Type B pancreatic cell (in vitro differentiated cells): ENCODE data around the gene TRPV3. TPM values are rescaled to one million over a fixed set of nuclear protein-coding genes. Genes with fewer than 3 reads are reported as not detected.

Source experiments
- DNase-seq: peaks from one replicate; pipeline ENCODE4 v3.0.0; 2021; ENCODE audit warnings: mixed read lengths; ENCODE audit not compliant: unreplicated experiment; ENCODE audit errors: extremely low spot score
- H3K27ac Mint-ChIP-seq: 2 replicates; pipeline ENCODE4 v1.8.0; 2021; ENCODE audit warnings: mild to moderate bottlenecking, mixed read lengths
- H3K27me3 Mint-ChIP-seq: 2 replicates; pipeline ENCODE4 v1.8.0; 2021; ENCODE audit warnings: mixed read lengths
- H3K36me3 Mint-ChIP-seq: 2 replicates; pipeline ENCODE4 v1.8.0; 2021; ENCODE audit warnings: mixed read lengths
- H3K4me1 Mint-ChIP-seq: one replicate; pipeline ENCODE4 v1.8.0; 2021; ENCODE audit warnings: mixed read lengths; ENCODE audit not compliant: unreplicated experiment
- H3K4me3 Mint-ChIP-seq: 2 replicates; pipeline ENCODE4 v1.8.0; 2021; ENCODE audit warnings: mild to moderate bottlenecking, mixed read lengths
- H3K9me3 Mint-ChIP-seq: 2 replicates; pipeline ENCODE4 v1.8.0; 2021; ENCODE audit warnings: mixed read lengths
- long read RNA-seq: library from polyadenylated mRNA; unstranded; transcript quantifications from one replicate; pipeline ENCODE4 v2.0.0, GENCODE V29; 2020
- total RNA-seq: library from RNA; stranded (reverse); gene quantifications from 2 replicates; pipeline ENCODE4 v1.2.1, GENCODE V29; 2021; ENCODE audit warnings: low replicate concordance
- TF ChIP-seq, protein P1 (sequence below): fragments of 200-600 bp; sonication (generic); conservative IDR thresholded peaks from 2 replicates; pipeline ENCODE4 v1.5.0; 2021; ENCODE audit warnings: antibody characterized with exemption, mild to moderate bottlenecking

TRPV3 gene
- total RNA-seq, result 2.3 and 3.4 TPM in 2 replicates
- long read RNA-seq, partial matches to known transcripts, result 0 of 1 reads
- long read RNA-seq, other reads (novel, unspliced or antisense), result 1 of 1 reads

GRCh38 chr17:3557768-3558583, at the start of gene TRPV3:
TSS of gene TRPV3 (minus strand) at chr17:3557812. CDS start at chr17:3554850, 2,962 bp downstream.
- H3K27ac Mint-ChIP-seq, result peak within 1 kb of the TSS; percentile 91

DNA sequence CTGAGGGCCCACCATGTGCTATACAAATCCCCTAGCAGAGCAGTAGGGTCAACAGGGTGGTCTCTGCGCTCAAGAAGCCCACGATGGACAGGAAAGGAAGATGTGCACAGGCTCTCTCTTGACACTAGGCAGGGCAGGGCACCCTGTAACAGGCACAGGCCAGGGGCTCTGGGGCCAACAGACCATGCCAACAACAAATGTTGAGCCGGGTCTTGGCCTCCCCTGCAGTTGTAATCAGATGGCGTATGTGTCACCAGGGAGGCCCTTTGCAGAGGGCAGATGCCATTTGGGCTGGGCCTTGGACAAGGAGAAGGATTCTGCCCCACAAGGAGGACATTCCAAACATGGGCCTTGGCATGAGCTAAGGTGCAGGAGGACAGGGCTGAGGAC, 46.3 kb upstream of the TRPV3 start:
- Mint-ChIP-seq H3K4me3 (no peak overlapping the region), H3K27me3 (no peaks in the 10 kb centered on the region), H3K9me3 (no peaks in the 10 kb centered on the region), H3K4me1 (no peaks in the 10 kb centered on the region), H3K36me3 (peaks cover 14% of the 10 kb centered on the region), H3K27ac (no peak overlapping the region)
- DNase-seq, result no peak
- TF ChIP-seq, protein P1, sequence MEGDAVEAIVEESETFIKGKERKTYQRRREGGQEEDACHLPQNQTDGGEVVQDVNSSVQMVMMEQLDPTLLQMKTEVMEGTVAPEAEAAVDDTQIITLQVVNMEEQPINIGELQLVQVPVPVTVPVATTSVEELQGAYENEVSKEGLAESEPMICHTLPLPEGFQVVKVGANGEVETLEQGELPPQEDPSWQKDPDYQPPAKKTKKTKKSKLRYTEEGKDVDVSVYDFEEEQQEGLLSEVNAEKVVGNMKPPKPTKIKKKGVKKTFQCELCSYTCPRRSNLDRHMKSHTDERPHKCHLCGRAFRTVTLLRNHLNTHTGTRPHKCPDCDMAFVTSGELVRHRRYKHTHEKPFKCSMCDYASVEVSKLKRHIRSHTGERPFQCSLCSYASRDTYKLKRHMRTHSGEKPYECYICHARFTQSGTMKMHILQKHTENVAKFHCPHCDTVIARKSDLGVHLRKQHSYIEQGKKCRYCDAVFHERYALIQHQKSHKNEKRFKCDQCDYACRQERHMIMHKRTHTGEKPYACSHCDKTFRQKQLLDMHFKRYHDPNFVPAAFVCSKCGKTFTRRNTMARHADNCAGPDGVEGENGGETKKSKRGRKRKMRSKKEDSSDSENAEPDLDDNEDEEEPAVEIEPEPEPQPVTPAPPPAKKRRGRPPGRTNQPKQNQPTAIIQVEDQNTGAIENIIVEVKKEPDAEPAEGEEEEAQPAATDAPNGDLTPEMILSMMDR, result no peak

More at GRCh38 chr17:3557768-3558583, at the start of gene TRPV3:
- Mint-ChIP-seq H3K4me1 (peaks cover 4% of the 10 kb centered on the region), H3K27me3 (no peaks in the 10 kb centered on the region), H3K4me3 (peak within 1 kb of the TSS; percentile 36), H3K9me3 (no peaks in the 10 kb centered on the region), H3K36me3 (no peaks in the 10 kb centered on the region)
- no peak for DNase-seq
- TF ChIP-seq, protein P1, result no peak

GRCh38 chr17:3603119-3603869, 45.7 kb upstream of the TRPV3 start:
- Mint-ChIP-seq H3K36me3 (peaks cover 12% of the 10 kb centered on the region), H3K4me1 (no peaks in the 10 kb centered on the region), H3K27me3 (no peaks in the 10 kb centered on the region)

DNA sequence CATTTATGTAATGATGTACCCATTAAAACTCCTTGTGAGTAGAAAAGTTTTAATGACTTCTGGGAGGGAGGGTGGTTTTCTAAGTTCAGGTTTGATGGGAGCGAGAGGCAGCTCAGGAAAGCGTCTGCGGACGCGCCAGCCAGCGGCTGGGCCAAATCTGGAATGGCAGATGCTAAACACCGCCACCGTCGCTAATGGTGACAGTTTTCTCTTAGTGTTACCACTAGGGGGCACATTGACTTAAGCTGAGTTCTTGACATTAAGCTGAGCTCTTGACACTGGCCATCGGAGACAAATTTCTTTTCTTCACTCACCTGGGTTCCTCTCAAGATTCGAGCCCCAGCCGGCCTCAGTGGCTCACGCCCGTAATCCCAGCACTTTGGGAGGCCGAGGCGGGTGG, 44.9 kb upstream of the TRPV3 start:
- Mint-ChIP-seq H3K27me3 (no peaks in the 10 kb centered on the region), H3K4me3 (no peak overlapping the region), H3K36me3 (peaks cover 10% of the 10 kb centered on the region), H3K27ac (no peak overlapping the region), H3K9me3 (no peaks in the 10 kb centered on the region), H3K4me1 (no peaks in the 10 kb centered on the region)
- TF ChIP-seq, protein P1, result peak; percentile 70
- no peak for DNase-seq

More at GRCh38 chr17:3603119-3603869, 45.7 kb upstream of the TRPV3 start:
- TF ChIP-seq, protein P1, result no peak
- H3K4me3 Mint-ChIP-seq, result no peak overlapping the region
- H3K27ac Mint-ChIP-seq, result no peak overlapping the region
- no peak for DNase-seq
- H3K9me3 Mint-ChIP-seq, result no peaks in the 10 kb centered on the region

DNA sequence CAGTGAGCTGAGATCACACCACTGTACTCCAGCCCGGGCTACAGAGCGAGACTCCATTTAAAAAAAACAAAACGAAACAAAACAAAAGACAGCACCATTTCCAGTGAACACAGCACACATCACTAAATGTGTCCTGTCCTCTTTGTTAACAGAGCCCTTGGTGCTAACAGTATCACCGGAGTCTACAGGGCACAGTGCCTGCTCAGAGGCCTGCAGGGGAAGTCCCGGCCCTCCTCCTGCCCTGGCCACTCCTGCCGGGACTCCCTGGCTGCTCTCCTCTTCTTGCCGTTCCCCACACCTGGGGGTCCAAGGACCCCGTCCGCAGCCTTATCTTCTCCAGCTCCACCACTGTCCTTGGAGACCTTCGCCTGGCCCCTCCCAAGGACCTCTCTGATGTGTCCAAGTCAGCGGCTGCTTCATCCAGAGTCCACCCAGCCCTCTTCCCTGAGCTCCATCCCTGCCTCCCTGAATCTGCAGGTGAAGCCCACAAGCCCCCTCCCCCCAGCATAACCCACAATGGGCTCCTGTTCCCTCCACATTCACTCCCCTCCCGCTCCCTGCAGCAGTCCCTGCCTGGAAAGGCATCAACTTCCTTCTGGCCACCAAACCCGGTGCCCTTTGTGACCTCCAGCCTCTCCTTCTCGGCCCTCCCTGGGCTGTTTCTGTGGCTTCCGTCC, 43.1 kb upstream of the TRPV3 start:
- no peak overlapping the region for H3K4me3 Mint-ChIP-seq
- TF ChIP-seq, protein P1, result no peak
- H3K27ac Mint-ChIP-seq, result no peak overlapping the region
- peaks cover 10% of the 10 kb centered on the region for H3K36me3 Mint-ChIP-seq
- no peak for DNase-seq
- H3K27me3 Mint-ChIP-seq, result no peaks in the 10 kb centered on the region
- H3K4me1 Mint-ChIP-seq, result no peaks in the 10 kb centered on the region
- H3K9me3 Mint-ChIP-seq, result no peaks in the 10 kb centered on the region
